GM18508 (cell line): ENCODE measurements around the gene RFFL.
"Not testable (repeated sequence)": the region's sequence is repeated elsewhere in the genome, so short reads cannot be mapped to it uniquely, and the experiment has no call there.

Experiments used
- ATAC-seq: cut with Tn5 transposase; IDR thresholded peaks from one replicate; pipeline ENCODE4 v1.9.1; 2021; ENCODE audit warnings: moderate number of reproducible peaks; ENCODE audit not compliant: insufficient read depth, unreplicated experiment

The RFFL gene

DNA sequence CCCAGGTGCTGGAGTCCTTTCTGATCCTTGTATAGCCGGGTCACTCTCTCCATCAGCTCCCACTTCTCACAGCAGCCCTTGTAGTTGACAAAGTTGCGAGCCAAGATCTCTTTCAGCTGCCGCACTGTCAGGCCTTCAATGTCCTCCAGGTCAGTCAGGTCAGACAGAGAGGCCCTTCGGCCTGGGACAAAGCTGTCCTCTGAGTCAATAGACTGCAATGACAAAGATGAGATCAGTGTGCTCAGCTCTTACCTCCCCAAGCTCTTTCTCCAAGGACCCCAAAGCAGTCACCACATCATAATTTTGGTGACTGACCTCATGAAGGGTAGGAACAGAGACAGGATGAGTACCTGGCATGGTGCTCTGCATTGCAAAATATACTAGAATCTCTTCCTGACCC lies 47.1 kb downstream of the RFFL start:
- no peak for ATAC-seq

DNA sequence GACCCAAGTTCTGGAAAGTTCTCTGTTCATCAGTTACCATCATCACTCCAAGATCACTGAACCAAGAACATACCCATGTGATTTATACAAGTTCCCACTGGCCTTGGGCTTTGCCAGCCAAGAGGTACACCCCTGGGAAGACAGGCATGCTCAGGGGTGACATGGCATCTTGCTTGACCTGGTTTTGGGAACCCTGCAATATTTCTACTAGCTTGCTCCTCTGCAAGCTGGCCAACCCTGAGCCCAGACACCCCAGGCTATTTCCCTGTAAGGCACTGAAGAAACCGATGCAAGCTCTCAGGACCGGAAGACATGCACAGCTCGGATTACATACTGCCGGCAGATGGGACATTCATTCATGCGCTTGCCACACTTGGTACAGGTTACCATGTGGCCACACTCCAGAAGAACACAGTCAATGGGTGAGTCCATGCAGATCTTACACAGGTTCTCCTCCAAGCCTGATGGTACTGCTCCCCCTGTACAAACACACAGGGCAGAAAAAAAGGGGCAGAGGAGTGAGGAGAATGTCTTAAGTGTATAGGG lies 51.8 kb downstream of the RFFL start:
- no peak for ATAC-seq

DNA sequence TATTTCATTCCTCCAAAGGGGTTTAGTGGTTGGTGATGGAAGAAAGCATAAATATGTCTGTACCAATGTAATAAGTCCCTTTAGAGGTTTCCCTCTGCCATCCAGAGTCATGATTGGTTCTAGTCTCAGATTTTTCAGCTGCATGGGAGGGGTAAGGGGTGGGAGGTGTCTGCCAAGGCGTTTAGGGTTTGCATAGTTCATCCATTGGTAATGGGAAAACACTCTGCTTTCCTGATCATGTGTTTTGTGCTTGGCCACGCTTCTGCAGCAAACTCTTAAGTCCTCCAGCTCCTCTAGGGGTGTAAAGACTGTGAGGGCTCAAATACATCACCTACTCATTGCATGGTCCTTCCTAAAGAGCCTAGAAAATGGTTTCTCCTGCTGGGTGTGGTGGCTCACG lies 53.4 kb downstream of the RFFL start:
- no peak for ATAC-seq

DNA sequence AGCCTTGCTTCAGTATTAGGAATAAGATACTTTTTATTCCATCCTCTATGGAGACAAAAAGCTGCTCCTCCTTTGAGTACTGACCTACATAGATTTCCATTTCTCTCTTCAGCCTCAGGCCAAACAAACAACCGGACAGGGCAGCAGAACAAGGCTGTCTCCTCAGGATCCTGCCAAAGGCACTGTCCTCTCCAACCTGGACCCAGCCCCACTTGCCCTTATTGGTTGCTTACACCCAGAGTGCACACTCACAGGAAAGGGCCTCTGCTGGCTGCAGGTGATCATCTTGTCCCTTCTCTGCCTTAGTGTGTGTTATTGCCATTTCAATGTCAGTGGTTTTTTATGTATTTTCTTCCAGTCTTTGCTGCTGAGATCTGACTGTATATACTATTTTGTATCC lies 56.5 kb downstream of the RFFL start:
- no peak for ATAC-seq

DNA sequence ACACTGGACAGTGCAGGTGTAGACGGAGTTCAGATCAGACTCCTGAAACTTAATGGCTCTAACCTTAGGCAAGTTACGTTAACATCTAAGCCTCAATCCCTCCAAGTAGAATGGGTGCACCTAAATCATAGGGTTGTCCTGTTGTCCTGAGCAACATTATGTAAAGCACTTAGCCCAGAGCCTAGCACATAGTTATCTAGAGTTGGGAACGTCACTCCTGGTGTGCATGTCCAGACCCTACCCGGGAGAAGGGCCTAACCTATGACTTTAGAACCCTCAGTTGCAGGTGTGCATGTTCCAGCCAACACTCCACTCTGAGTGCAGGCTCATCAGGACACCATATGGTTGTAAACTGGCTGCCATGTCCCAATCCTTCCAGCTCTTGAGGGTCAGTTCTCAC lies 57.2 kb downstream of the RFFL start:
- ATAC-seq, result no peak

DNA sequence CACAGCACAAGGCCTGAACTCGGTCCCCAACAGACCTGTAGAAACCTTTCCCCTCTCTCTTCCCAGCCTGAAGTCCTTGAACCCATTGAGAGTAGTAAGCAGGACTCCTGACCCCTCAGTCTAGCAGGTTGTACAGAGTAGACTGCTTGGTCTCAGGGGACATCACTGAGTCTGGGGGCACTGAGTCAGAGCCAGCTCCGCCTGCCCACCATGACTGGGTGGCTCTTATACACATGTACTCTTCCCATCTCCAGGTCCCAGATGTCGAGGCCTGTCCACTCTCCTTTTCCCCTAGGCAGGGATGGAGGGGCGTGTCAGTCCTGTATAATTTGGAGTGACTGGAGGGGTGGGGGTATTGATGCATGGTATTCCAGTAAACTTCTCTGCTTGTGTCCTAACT lies 59.7 kb downstream of the RFFL start:
- no peak for ATAC-seq

DNA sequence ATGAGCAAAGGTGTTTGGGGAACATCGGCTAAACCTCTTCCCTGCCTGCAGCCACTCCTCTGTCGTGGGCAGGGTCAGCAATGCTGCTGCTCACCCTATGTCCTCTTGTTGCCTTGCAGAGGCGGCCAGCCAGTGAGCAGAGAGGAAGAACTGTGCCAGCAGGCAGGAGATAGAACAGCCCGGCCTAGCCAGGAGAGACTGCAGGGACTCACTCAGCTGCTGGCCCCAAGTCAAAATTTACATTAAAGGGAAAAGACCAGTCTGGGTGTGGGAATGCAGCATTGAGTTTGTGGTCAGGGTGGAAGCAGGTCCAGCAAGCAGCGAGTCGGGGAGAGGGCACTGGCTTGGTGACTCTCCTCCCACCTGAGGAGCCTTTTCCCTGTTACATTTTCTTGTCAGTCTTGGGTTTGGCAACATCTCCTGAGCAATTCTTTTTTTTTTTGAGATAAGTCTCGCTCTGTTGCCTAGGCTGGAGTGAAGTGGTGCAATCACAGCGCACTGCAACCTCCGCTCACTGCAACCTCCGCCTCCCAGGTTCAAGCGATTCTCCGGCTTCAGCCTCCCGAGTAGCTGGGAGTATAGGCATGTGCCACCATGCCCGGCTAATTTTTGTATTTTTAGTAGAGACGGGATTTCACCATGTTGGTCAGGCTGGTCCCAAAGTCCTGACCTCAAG lies 60.5 kb downstream of the RFFL start:
- no peak for ATAC-seq

DNA sequence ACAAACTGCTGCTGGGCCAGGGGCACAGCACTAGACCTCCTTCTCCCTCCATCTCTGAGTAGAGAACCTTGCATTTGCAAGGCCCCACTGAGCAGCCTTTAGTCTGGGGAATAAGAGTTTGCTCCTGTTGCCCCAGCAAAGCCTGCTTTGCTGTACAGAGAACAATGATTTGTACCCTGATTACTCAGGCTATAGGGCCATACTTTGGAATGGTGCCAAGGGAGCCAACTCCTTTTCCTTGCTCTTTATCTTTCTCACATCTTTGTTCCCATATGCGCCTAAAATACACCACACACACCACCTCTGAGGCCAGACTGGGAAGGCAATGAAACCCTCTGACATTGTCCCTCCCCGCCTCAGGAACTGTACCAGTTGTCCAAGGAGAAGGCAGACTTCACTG lies 62.0 kb downstream of the RFFL start:
- ATAC-seq, result no peak

DNA sequence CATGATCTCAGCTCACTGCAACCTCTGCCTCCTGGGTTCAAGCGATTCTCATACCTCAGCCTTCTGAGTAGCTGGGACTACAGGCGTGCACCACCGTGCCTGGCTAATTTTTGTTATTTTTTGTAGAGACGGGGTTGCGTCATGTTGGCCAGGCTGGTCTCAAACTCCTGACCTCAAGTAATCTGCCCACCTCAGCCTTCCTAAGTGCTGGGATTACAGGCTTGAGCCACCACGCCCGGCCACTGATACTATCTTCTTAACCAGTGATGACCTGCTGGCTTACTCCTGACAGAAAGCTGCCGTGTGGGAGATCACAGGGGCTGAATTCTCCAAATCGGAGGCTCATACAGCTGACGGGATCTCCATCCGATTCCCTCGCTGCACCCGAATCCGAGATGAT lies 62.5 kb downstream of the RFFL start:
- not testable (repeated sequence) for ATAC-seq

DNA sequence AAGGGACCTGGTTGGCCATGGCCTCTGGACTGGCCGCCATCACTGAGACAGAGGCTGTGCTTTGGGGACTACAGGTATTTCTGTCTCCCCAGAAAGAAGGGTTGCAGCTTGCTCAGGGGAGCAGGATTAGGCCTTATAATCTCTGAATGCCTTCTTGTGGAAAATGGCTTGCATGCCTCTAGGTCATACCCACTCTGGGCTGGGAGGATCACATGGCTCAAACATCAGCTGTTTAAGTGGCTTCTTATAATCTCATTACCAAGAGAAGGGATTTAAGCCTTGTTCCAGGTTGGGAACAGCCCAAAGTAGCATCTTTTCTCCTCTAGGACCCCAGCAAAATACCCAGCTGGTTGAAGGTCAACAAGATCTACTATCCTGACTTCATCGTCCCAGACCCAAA lies 64.1 kb downstream of the RFFL start:
- no peak for ATAC-seq

DNA sequence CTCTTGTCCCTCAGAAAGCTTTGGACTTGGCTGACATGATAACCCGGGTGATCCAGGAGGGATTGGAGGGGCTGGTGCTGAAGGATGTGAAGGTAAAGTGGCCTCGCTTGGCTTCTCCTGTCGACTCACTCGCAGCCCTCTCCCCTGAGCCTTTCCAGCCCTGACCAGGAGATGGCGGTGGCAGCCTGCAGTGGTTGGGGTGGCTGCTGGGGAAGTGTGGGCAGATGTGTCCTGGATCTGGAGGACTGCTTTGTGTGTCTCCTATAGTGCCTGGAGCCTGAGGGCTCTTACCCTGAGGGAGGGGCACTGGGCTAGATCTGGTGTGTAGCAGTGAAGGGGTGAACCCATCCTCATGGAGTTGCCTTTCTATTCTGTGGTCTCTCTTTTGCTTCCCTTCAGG lies 65.3 kb downstream of the RFFL start:
- ATAC-seq, result no peak

DNA sequence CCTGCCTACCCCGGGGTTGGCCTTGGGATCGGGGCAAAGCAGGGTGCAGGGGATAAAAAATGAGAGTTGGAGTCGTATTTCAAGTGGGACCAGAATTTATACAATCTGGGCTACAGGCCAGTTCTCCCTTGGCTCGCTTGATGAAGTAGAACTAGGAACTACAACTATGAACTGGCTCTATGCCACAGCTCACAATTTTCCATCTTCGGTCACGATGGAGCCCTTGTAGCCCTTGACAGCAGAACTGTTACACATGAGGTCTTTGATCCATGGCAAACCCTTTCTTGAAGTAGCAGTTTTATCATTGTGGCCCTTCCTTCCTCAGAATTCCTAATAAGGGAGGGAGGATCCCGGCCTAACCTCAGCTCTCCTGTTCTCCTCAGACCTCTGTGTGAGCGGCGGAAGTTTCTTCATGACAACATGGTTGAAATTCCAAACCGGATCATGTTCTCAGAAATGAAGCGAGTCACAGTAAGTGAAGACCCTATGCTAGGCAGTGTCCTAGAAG lies 66.1 kb downstream of the RFFL start:
- ATAC-seq, result no peak

DNA sequence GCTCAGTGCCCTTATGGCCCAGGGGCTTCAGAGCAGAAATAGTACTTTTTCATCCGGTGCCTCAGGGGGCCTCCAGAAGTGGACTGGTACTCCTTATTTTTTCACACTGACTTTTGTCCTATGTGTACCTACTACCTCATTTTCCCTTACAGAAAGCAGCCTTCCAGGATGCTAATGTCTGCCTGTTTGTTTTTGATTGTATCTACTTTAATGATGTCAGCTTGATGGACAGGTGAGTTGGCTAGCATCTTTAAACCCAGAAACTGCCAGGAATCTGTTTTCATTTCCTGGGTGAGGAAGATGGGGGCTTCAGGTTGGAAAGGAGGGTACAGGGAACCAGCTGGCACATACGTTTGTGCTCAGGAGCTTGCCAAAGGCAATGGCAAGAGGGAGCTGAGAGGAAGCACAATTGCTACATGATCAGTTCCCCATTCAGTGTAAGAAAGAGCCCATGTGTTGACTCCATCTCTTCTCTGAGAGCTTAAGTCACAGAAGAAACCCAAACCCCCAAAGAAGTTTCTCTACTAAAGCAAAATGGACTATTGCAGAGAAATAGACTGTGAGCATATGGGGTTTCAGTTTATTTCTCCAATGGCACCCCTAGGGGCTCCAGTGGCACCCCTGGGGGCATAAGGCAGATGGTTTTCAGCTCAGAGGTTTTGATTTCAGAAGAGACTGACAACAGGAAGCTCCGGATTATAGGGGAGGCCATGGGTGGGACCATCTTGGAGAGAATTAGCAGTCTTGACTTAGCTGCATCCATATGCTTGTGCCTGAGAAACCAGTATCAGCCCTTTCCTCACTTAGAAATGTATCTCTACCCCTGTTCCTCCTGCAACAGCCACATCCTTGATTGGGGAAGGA lies 66.9 kb downstream of the RFFL start:
- no peak for ATAC-seq

DNA sequence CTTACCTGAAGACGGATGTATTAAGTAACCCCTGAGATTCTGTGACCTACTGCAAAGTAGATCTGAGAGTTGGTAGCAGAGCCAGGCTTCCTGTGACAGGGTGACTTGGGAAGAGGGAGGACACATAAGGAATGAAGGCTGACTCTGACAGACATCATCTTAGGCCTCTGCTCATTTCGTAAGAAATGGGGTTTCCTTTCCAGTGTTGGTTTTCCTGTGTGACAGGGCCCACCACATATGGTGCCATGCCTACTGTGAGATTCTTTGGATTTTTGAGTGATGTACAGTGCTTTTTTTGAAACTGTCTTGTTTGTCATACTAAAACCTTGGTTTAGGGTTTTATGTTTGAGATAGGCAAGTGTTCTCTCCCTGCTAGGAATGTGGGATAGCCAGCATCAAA lies 70.5 kb downstream of the RFFL start:
- ATAC-seq, result no peak

DNA sequence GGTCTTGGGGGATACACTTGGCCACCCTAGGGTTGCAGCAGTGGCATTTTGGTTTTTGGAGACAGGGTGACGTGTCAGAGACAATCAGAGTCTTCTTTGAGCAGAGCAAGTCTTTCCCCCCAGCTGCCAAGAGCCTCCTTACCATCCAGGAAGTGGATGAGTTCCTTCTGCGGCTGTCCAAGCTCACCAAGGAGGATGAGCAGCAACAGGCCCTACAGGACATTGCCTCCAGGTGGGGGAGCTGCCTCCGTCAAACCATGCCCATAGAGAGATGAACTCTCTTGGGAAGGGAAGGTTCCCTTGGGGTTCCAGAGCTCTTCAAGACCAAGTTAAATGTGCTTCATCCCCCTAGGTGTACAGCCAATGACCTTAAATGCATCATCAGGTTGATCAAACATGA lies 71.9 kb downstream of the RFFL start:
- ATAC-seq, result no peak

DNA sequence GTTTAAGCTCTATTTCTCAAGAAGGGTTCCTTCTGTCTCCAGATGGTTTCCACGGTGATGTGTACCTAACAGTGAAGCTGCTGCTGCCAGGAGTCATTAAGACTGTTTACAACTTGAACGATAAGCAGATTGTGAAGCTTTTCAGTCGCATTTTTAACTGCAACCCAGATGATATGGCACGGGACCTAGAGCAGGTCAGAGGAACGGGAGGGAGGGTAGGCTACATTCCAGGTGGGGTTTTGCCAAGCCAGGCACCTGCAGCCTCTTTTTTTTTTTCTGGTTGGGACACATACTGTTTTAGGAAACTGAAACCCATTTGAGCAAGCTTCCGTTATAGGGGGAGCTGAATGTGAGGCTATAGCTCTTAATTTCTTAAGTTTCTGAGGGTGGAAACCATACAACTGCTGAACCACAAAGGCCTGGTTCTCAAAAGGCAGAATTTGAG lies 72.6 kb downstream of the RFFL start:
- ATAC-seq, result no peak

DNA sequence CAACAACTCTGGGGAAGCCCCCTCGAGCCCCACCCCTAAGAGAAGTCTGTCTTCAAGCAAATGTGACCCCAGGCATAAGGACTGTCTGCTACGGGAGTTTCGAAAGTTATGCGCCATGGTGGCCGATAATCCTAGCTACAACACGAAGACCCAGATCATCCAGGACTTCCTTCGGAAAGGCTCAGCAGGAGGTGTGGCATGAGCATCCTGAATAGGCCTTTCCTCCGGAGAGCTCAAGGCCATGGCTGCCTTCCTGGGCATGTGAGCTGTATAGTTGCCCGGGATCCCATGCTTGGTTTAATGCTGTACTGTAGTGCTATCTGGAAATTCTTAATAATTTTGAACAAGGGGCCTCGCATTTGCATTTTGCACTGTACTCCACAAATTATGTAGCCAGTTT lies 74.0 kb downstream of the RFFL start:
- ATAC-seq, result no peak

DNA sequence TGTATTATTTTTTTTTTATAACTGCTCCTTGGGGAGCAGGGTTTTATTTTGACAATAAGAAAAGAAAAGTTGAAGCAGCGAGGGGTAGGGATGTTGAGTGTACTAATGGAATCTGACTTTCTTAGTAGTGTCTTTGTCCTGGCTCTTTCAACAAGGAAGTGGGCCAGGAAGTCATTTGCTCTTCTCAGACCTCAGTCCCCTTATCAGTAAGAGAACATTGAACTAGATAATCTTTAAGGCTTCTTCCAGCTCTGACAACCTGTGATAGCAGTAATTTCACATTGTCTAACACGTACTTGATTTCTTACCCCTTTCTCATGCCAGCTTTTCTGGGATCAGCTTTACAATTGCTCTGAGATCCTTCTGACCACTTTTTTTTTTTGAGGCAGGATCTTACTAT lies 74.9 kb downstream of the RFFL start:
- no peak for ATAC-seq

DNA sequence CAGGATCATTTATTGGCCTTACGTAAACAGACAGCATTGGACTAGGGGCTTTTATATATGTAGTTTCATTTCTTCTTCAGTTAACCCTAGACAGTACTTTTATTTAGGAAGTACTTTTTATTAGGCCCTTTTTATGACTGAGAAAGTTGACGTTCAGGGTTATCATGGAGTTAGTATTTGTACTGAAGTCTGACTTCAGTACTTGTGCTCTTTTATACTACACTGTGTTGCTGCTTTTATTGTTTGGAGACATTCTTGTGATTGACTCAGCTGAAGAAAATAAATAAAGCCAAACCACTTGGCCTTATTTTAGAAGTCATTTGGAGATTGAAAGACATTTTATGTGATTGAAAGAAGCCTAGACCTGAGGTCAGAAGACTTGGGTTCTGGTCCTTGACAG lies 76.3 kb downstream of the RFFL start:
- no peak for ATAC-seq

DNA sequence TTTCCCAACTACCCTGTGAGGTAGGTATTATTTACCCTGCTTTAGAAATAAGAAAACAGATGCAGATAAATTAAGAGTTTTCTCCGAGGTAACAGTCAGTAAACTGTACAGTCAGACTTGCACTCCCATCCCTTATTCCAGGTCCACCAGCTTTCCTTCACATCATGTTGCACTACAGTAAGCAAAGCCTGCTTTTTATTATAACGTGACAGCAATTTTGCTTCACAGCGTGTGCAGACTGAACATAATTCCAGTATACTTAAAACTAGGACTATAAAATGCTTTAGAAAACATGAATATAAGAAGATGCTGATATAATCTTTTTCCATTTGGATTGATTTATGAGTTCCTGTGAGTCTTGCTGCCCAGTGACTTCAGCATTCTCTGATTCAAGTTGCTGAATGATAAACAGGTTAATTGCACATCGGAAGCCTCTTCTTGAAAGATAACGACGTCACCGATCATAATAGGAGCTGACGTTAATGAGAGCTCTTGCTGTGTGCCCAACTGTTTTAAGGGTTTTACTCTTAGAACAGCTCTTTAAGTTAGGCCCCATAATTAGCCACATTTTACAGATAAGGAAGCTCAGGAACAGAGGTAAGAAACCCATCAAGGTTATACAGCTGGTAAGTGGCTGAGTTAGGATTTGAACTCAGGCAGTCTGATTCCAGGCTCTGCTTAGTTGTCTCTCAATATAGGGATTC lies 81.8 kb downstream of the RFFL start:
- no peak for ATAC-seq
